Stimulated activated CD4-positive, alpha-beta T cell treated with anti-CD3 and anti-CD28 coated beads, Interleukin-4, amount 100 ng/mL, for 1 hour (primary cell): ENCODE data around the gene TLNRD1.

ENCODE experiments used
- DNase-seq: peaks from one replicate; pipeline ENCODE4 v3.0.0-alpha.2; 2020

Gene TLNRD1

GRCh38 chr15:81029414-81030300 lies 28.9 kb downstream of the TLNRD1 start:
- no peak for DNase-seq

GRCh38 chr15:81030301-81030750 lies 29.6 kb downstream of the TLNRD1 start:
- no peak for DNase-seq

- no peak for DNase-seq
Observed at GRCh38 chr15:81031203-81031602, 30.5 kb downstream of the TLNRD1 start.

GRCh38 chr15:81032355-81032754 lies 31.6 kb downstream of the TLNRD1 start:
- DNase-seq: no peak

GRCh38 chr15:81032818-81033217 lies 32.1 kb downstream of the TLNRD1 start:
- no peak for DNase-seq

- DNase-seq: no peak
Observed at GRCh38 chr15:81033508-81033907, 32.8 kb downstream of the TLNRD1 start.

- DNase-seq: no peak
Observed at GRCh38 chr15:81037952-81038743, 37.4 kb downstream of the TLNRD1 start.

- no peak for DNase-seq
Observed at GRCh38 chr15:81038975-81039607, 38.4 kb downstream of the TLNRD1 start.

- DNase-seq: no peak
Observed at GRCh38 chr15:81040757-81041156, 40.0 kb downstream of the TLNRD1 start.

- DNase-seq: no peak
Observed at GRCh38 chr15:81043281-81043934, 42.7 kb downstream of the TLNRD1 start.

GRCh38 chr15:81043935-81044575 lies 43.3 kb downstream of the TLNRD1 start:
- no peak for DNase-seq

GRCh38 chr15:81046290-81046689 lies 45.6 kb downstream of the TLNRD1 start:
- DNase-seq: no peak

GRCh38 chr15:81047928-81048327 lies 47.2 kb downstream of the TLNRD1 start:
- no peak for DNase-seq

GRCh38 chr15:81049835-81050234 lies 49.1 kb downstream of the TLNRD1 start:
- DNase-seq: no peak

GRCh38 chr15:81050259-81050658 lies 49.5 kb downstream of the TLNRD1 start:
- no peak for DNase-seq

- no peak for DNase-seq
Observed at GRCh38 chr15:81050805-81051204, 50.1 kb downstream of the TLNRD1 start.

- DNase-seq: no peak
Observed at GRCh38 chr15:81052046-81052445, 51.3 kb downstream of the TLNRD1 start.

GRCh38 chr15:81053621-81054020 lies 52.9 kb downstream of the TLNRD1 start:
- DNase-seq: no peak

GRCh38 chr15:81054236-81054635 lies 53.5 kb downstream of the TLNRD1 start:
- no peak for DNase-seq
